GM23338 (cell line): ENCODE measurements around the gene TLCD5. TPM values are rescaled to one million over a fixed set of nuclear protein-coding genes. Genes with fewer than 3 reads are reported as not detected.

Source experiments
- ATAC-seq: fragments of 200-7000 bp; cut with Tn5 transposase; 3 replicates; pipeline ENCODE4 v1.9.1; 2020
- DNase-seq: peaks from one replicate; pipeline ENCODE4 v3.0.0-alpha.2; 2015; ENCODE audit warnings: low spot score
- H2AFZ ChIP-seq: fragments of 200-600 bp; sonication (generic); 2 replicates; pipeline ENCODE4 v1.8.0; 2016; ENCODE audit warnings: antibody characterized with exemption, mild to moderate bottlenecking, moderate library complexity
- H3F3A ChIP-seq: fragments of 200-600 bp; sonication (generic); replicated peaks from 2 replicates; pipeline ENCODE4 v1.8.0; 2017; ENCODE audit warnings: antibody characterized with exemption, mixed run types, low read depth
- H3K27ac ChIP-seq: fragments of 200-600 bp; sonication (generic); 2 replicates; pipeline ENCODE4 v1.6.1; 2016; ENCODE audit warnings: low read depth
- H3K27me3 ChIP-seq: fragments of 200-600 bp; sonication (generic); 2 replicates; pipeline ENCODE4 v1.8.0; 2016; ENCODE audit warnings: mild to moderate bottlenecking, mixed run types, moderate library complexity; ENCODE audit not compliant: insufficient read depth
- H3K36me3 ChIP-seq: fragments of 200-600 bp; sonication (generic); 2 replicates; pipeline ENCODE4 v1.8.0; 2016; ENCODE audit warnings: mild to moderate bottlenecking; ENCODE audit not compliant: insufficient read depth
- H3K4me1 ChIP-seq: fragments of 200-600 bp; sonication (generic); 2 replicates; pipeline ENCODE4 v1.8.0; 2016; ENCODE audit warnings: mild to moderate bottlenecking, moderate library complexity; ENCODE audit not compliant: insufficient read depth
- H3K4me2 ChIP-seq: fragments of 200-600 bp; sonication (generic); 2 replicates; pipeline ENCODE4 v1.7.1; 2017; ENCODE audit warnings: mixed run types
- H3K4me3 ChIP-seq: fragments of 200-600 bp; sonication (generic); 2 replicates; pipeline ENCODE4 v1.6.1; 2016; ENCODE audit warnings: mixed run types
- H3K79me2 ChIP-seq: fragments of 200-600 bp; sonication (generic); replicated peaks from 2 replicates; pipeline ENCODE4 v1.8.0; 2017; ENCODE audit warnings: mild to moderate bottlenecking; ENCODE audit not compliant: insufficient read depth
- H3K9me2 ChIP-seq: fragments of 200-600 bp; sonication (generic); 2 replicates; pipeline ENCODE4 v1.8.0; 2017; ENCODE audit not compliant: insufficient read depth
- H4K20me1 ChIP-seq: fragments of 200-600 bp; sonication (generic); replicated peaks from 2 replicates; pipeline ENCODE4 v1.8.0; 2017; ENCODE audit warnings: mild to moderate bottlenecking; ENCODE audit not compliant: insufficient read depth
- H3K27ac Mint-ChIP-seq: 2 replicates; pipeline ENCODE4 v1.8.0; 2020; ENCODE audit warnings: inconsistent platforms, mild to moderate bottlenecking, moderate library complexity, mixed read lengths
- H3K27me3 Mint-ChIP-seq: 3 replicates; pipeline ENCODE4 v1.8.0; 2022; ENCODE audit warnings: low read depth, mild to moderate bottlenecking, moderate library complexity, mixed read lengths, inconsistent platforms; ENCODE audit not compliant: insufficient read depth, poor library complexity
- H3K36me3 Mint-ChIP-seq: 3 replicates; pipeline ENCODE4 v1.8.0; 2021; ENCODE audit warnings: low read depth, mild to moderate bottlenecking, inconsistent platforms, moderate library complexity, mixed read lengths
- H3K4me1 Mint-ChIP-seq: 3 replicates; pipeline ENCODE4 v1.8.0; 2020; ENCODE audit warnings: mild to moderate bottlenecking, inconsistent platforms, mixed read lengths
- H3K4me3 Mint-ChIP-seq: 3 replicates; pipeline ENCODE4 v1.8.0; 2021; ENCODE audit warnings: moderate library complexity, mild to moderate bottlenecking, inconsistent platforms, mixed read lengths
- H3K9me3 Mint-ChIP-seq: 3 replicates; pipeline ENCODE4 v1.8.0; 2020; ENCODE audit warnings: moderate library complexity, mild to moderate bottlenecking, inconsistent platforms, mixed read lengths
- CREB1 ChIP-seq: fragments of 250-450 bp; sonication (Bioruptor Pico); IDR thresholded peaks from 2 replicates; pipeline ENCODE4 v1.5.0; 2020; ENCODE audit warnings: low read depth, mild to moderate bottlenecking, moderate library complexity
- CTCF ChIP-seq, 2 experiments: fragments of 200-600 bp in 1 of 2; sonication (generic) in 1 of 2; conservative IDR thresholded peaks; 2 replicates each; pipeline versions ENCODE4 v1.5.1 to v1.6.1; 2016 to 2017; ENCODE audit warnings: antibody characterized with exemption in 2 of 2, low read depth in 2 of 2, mild to moderate bottlenecking in 2 of 2, moderate library complexity in 1 of 2
- ETS1 ChIP-seq: IDR thresholded peaks from 2 replicates; pipeline ENCODE4 v1.6.1; 2016; ENCODE audit warnings: antibody characterized with exemption
- EZH2 ChIP-seq: fragments of 200-600 bp; sonication (generic); IDR thresholded peaks from one replicate; pipeline ENCODE4 v1.8.0; 2017; ENCODE audit warnings: antibody characterized with exemption, mild to moderate bottlenecking, low read depth; ENCODE audit not compliant: unreplicated experiment
- EZH2phosphoT487 ChIP-seq: fragments of 200-600 bp; sonication (generic); IDR thresholded peaks from one replicate; pipeline ENCODE4 v1.8.1; 2018; ENCODE audit warnings: antibody characterized with exemption; ENCODE audit not compliant: unreplicated experiment
- JUNB ChIP-seq: IDR thresholded peaks from one replicate; pipeline ENCODE4 v1.6.1; 2016; ENCODE audit warnings: antibody characterized with exemption; ENCODE audit not compliant: unreplicated experiment
- NANOG ChIP-seq: IDR thresholded peaks from 2 replicates; pipeline ENCODE4 v1.6.1; 2016; ENCODE audit warnings: antibody characterized with exemption, borderline replicate concordance
- POLR2AphosphoS5 ChIP-seq: IDR thresholded peaks from 2 replicates; pipeline ENCODE4 v1.6.1; 2016; ENCODE audit warnings: antibody characterized with exemption, low read depth
- REST ChIP-seq: IDR thresholded peaks from one replicate; pipeline ENCODE4 v1.6.1; 2018; ENCODE audit warnings: antibody characterized with exemption; ENCODE audit not compliant: unreplicated experiment
- STAT1 ChIP-seq: IDR thresholded peaks from one replicate; pipeline ENCODE4 v1.6.1; 2016; ENCODE audit warnings: antibody characterized with exemption; ENCODE audit not compliant: unreplicated experiment
- ZNF114 ChIP-seq: fragments of 250-450 bp; sonication (Bioruptor Pico); IDR thresholded peaks from 2 replicates; pipeline ENCODE4 v1.5.0; 2020; ENCODE audit warnings: mild to moderate bottlenecking, moderate library complexity
- ZNF331 ChIP-seq: fragments of 250-450 bp; sonication (Bioruptor Pico); IDR thresholded peaks from 2 replicates; pipeline ENCODE4 v1.5.0; 2020; ENCODE audit warnings: low read depth, mild to moderate bottlenecking, moderate library complexity
- ZNF462 ChIP-seq: fragments of 250-450 bp; sonication (Bioruptor Pico); IDR thresholded peaks from 2 replicates; pipeline ENCODE4 v1.5.0; 2020; ENCODE audit warnings: mild to moderate bottlenecking, moderate library complexity
- polyA plus RNA-seq: library from polyadenylated mRNA; unstranded; fragments of >200 nt; fragmentation: Nextera tagmentation; extraction: Ambion mirVana; gene quantifications from 2 replicates; pipeline ENCODE4 v1.2.1, GENCODE V29; 2016
- total RNA-seq: library from RNA; depleted of rRNA; stranded (reverse); fragments of >200 nt; shearing (Covaris generic); gene quantifications from 2 replicates; pipeline ENCODE4 v1.2.3, GENCODE V29; 2014

Gene TLCD5
- total and polyA plus RNA-seq, 2 experiments from 2014 or later = 5.2 to 10.0 TPM

- H3F3A ChIP-seq = no peaks in the 10 kb centered on the region
Observed at GRCh38 chr11:120338107-120338933, 13.2 kb downstream of the TLCD5 start.

More at GRCh38 chr11:120338107-120338933, 13.2 kb downstream of the TLCD5 start:
- Mint-ChIP-seq H3K4me1 (peaks cover 32% of the 10 kb centered on the region), H3K27ac (no peak overlapping the region), H3K36me3 (no peaks in the 10 kb centered on the region), H3K4me3 (peak overlapping the region; percentile 97), H3K9me3 (no peaks in the 10 kb centered on the region), H3K27me3 (peaks cover 4% of the 10 kb centered on the region)
- Histone ChIP-seq H3K9me2 (no peaks in the 10 kb centered on the region), H3K79me2 (peaks cover 65% of the 10 kb centered on the region), H2AFZ (no peak overlapping the region), H4K20me1 (0 out of 2 replicates have a peak, but pooled peaks cover 7% of the 10 kb centered on the region), H3K36me3 (no peaks in the 10 kb centered on the region), H3K27me3 (no peaks in the 10 kb centered on the region), H3K4me2 (peak overlapping the region; percentile 96), H3K4me3 (peak overlapping the region; percentile 91), H3K27ac (no peak overlapping the region), H3K4me1 (peaks cover 36% of the 10 kb centered on the region)
- ATAC-seq = no peak
- TF ChIP-seq REST (no peak), CREB1 (CRISPR knock-in tag) (no peak), EZH2phosphoT487 (no peak), POLR2AphosphoS5 (no peak), ZNF114 (no peak), ZNF462 (CRISPR knock-in tag) (no peak), JUNB (no peak), STAT1 (no peak), NANOG (no peak), EZH2 (no peak), ETS1 (no peak), CTCF (conservative IDR thresholded peaks at IDR 0.05; ENCODE audit: low read depth in 2 of 2) (no peak), ZNF331 (CRISPR knock-in tag) (no peak)
- DNase-seq = no peak
